ENCODE data around the gene RAD1.

The RAD1 gene

GRCh38 chr5:34916518-34916917 is 1.2 kb upstream of the RAD1 start:
- TF ChIP-seq ZFX (IDR thresholded peaks at IDR 0.05; ENCODE audit: borderline replicate concordance) (no peak), CTCF (IDR thresholded peaks at IDR 0.05) (no peak)
- H3K27ac ChIP-seq: peak overlapping the region; percentile 90; the same call in 1 of the 2 replicates

GRCh38 chr5:34915856-34916192 is 520 bp upstream of the RAD1 start:
- peak overlapping the region; percentile 90 for H3K27ac ChIP-seq
- no peak for TF ChIP-seq CTCF (IDR thresholded peaks at IDR 0.05)

GRCh38 chr5:34914671-34915138 is 599 bp downstream of the RAD1 start:
- H3K27ac ChIP-seq: peak overlapping the region; percentile 90
- TF ChIP-seq CTCF (IDR thresholded peaks at IDR 0.05): no peak
- no peak for TF ChIP-seq ZFX (IDR thresholded peaks at IDR 0.05; ENCODE audit: borderline replicate concordance)

- TF ChIP-seq ZFX (IDR thresholded peaks at IDR 0.05; ENCODE audit: borderline replicate concordance): no peak
These were observed 2.2 kb downstream of the RAD1 start for GRCh38 chr5:34913072-34913471.

GRCh38 chr5:34905564-34905963 is 9.7 kb downstream of the RAD1 start:
- no peak overlapping the region for H3K27ac ChIP-seq
- TF ChIP-seq ZFX (IDR thresholded peaks at IDR 0.05; ENCODE audit: borderline replicate concordance) (no peak), CTCF (IDR thresholded peaks at IDR 0.05) (peak; percentile 71)

More at GRCh38 chr5:34913072-34913471, 2.2 kb downstream of the RAD1 start:
- no peak overlapping the region for H3K27ac ChIP-seq

GRCh38 chr5:34903260-34903659 is 12.0 kb downstream of the RAD1 start:
- TF ChIP-seq CTCF (IDR thresholded peaks at IDR 0.05): no peak
- TF ChIP-seq ZFX (IDR thresholded peaks at IDR 0.05; ENCODE audit: borderline replicate concordance): no peak
- no peak overlapping the region for H3K27ac ChIP-seq

- TF ChIP-seq CTCF (IDR thresholded peaks at IDR 0.05) (no peak), ZFX (IDR thresholded peaks at IDR 0.05; ENCODE audit: borderline replicate concordance) (no peak)
- H3K27ac ChIP-seq: no peak overlapping the region
These were observed 14.7 kb downstream of the RAD1 start for GRCh38 chr5:34900652-34901051.

- H3K27ac ChIP-seq: no peak overlapping the region; the same call in 1 of the 2 replicates
- no peak for TF ChIP-seq ZFX (IDR thresholded peaks at IDR 0.05; ENCODE audit: borderline replicate concordance)
- TF ChIP-seq CTCF (IDR thresholded peaks at IDR 0.05): no peak
These were observed 16.2 kb downstream of the RAD1 start for GRCh38 chr5:34899066-34899465.

Data from 22Rv1 (cell line).